Activated naive CD8-positive, alpha-beta T cell treated with anti-CD3 and anti-CD28 coated beads for 36 hours (primary cell): Measurements from ENCODE around the gene ADGRG4. TPM values are rescaled to one million over a fixed set of nuclear protein-coding genes. Genes with fewer than 3 reads are reported as not detected.

ENCODE experiments used
- DNase-seq: peaks from one replicate; pipeline ENCODE4 v3.0.0; 2021
- H3K27ac Mint-ChIP-seq: one replicate; pipeline ENCODE4 v1.8.0; 2022; ENCODE audit warnings: mild to moderate bottlenecking, moderate library complexity, mixed read lengths
- H3K27me3 Mint-ChIP-seq: one replicate; pipeline ENCODE4 v1.8.0; 2022; ENCODE audit warnings: mild to moderate bottlenecking, mixed read lengths
- H3K36me3 Mint-ChIP-seq: one replicate; pipeline ENCODE4 v1.8.0; 2021; ENCODE audit warnings: mild to moderate bottlenecking, mixed read lengths
- H3K4me1 Mint-ChIP-seq: one replicate; pipeline ENCODE4 v1.8.0; 2021; ENCODE audit warnings: mixed read lengths
- H3K4me3 Mint-ChIP-seq: one replicate; pipeline ENCODE4 v1.8.0; 2022; ENCODE audit warnings: mild to moderate bottlenecking, moderate library complexity, mixed read lengths
- H3K9me3 Mint-ChIP-seq: one replicate; pipeline ENCODE4 v1.8.0; 2022; ENCODE audit warnings: mixed read lengths
- total RNA-seq, 2 experiments: library from RNA; stranded (reverse); gene quantifications; one replicate each; pipeline ENCODE4 v1.2.3, GENCODE V29; 2021

ADGRG4 gene
- total RNA-seq, 2 experiments from 2014 or later = not detected

DNA sequence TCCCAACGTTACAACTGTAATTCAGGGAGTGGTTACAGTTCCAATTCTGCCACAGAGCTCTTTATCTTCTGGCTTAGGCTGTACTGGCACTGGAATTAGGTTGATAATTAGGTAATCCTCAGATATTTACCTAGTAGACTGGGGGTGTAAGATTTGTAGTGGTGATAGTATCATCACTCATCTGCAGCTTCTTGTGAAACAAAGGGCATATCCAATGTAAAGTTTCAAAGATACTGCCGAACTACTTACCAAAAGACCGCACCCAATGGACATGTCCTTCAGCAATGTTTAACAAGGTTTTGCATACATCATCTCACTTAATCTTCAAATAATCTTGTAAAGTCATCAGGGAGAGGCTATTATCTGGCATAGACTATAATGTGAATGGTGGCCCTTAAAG lies 20.8 kb downstream of the ADGRG4 start:
- Mint-ChIP-seq H3K27ac (no peak overlapping the region), H3K36me3 (no peaks in the 10 kb centered on the region), H3K27me3 (no peaks in the 10 kb centered on the region), H3K4me1 (no peaks in the 10 kb centered on the region), H3K4me3 (no peak overlapping the region), H3K9me3 (no peaks in the 10 kb centered on the region)
- no peak for DNase-seq

- no peak overlapping the region for H3K27ac Mint-ChIP-seq
- no peak for DNase-seq
- H3K4me3 Mint-ChIP-seq = no peak overlapping the region
- H3K27me3 Mint-ChIP-seq = no peaks in the 10 kb centered on the region
- H3K36me3 Mint-ChIP-seq = no peaks in the 10 kb centered on the region
- H3K4me1 Mint-ChIP-seq = no peaks in the 10 kb centered on the region
- no peaks in the 10 kb centered on the region for H3K9me3 Mint-ChIP-seq
These were observed 21.3 kb downstream of the ADGRG4 start for GRCh38 chrX:136322064-136322463.

DNA sequence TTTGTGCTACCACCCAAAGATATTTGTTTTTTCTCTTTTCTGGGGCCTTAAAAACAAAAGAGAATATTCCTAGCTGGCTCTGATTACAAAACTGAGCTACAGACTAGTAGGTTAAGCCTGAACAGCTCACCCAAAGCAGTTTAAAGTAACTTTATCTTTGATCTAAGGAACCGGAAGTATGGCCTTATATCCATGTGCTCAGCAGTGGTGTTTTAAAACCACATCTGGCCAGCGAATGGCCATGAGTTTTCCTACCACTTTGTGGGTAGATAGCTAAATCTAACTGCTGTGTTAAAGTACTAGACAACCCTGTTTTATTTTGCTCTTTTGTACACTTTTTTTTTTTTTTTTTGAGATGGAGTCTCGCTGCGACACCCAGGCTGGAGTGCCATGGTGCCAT lies 24.6 kb downstream of the ADGRG4 start:
- H3K27me3 Mint-ChIP-seq = no peaks in the 10 kb centered on the region
- H3K4me1 Mint-ChIP-seq = no peaks in the 10 kb centered on the region
- H3K4me3 Mint-ChIP-seq = no peak overlapping the region
- H3K27ac Mint-ChIP-seq = no peak overlapping the region
- no peak for DNase-seq
- H3K36me3 Mint-ChIP-seq = no peaks in the 10 kb centered on the region
- H3K9me3 Mint-ChIP-seq = no peaks in the 10 kb centered on the region

DNA sequence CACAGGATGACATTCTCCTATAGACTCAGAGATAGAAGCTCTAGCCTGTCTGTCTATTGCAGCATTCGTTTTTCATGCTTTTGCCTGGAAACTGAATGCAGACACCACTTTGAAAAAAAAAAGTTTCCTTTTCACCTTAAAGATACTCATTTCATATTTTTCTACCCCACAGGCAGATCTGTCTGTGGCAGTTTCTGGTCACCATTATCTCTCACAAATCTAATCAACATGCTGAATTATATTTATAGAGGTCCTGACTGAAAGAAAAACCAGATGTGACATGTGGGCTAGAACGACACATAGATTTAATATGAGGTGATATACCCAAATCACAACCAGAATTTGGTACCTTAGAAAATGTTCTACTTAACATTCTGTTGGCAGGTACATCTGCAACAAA lies 28.2 kb downstream of the ADGRG4 start:
- no peak for DNase-seq
- Mint-ChIP-seq H3K4me1 (no peaks in the 10 kb centered on the region), H3K27ac (no peak overlapping the region), H3K27me3 (no peaks in the 10 kb centered on the region), H3K9me3 (no peaks in the 10 kb centered on the region), H3K4me3 (no peak overlapping the region), H3K36me3 (no peaks in the 10 kb centered on the region)

GRCh38 chrX:136336623-136337022 lies 35.9 kb downstream of the ADGRG4 start:
- Mint-ChIP-seq H3K4me1 (no peaks in the 10 kb centered on the region), H3K9me3 (peaks cover 4% of the 10 kb centered on the region), H3K4me3 (no peak overlapping the region), H3K36me3 (no peaks in the 10 kb centered on the region), H3K27me3 (no peaks in the 10 kb centered on the region), H3K27ac (no peak overlapping the region)
- DNase-seq = no peak

DNA sequence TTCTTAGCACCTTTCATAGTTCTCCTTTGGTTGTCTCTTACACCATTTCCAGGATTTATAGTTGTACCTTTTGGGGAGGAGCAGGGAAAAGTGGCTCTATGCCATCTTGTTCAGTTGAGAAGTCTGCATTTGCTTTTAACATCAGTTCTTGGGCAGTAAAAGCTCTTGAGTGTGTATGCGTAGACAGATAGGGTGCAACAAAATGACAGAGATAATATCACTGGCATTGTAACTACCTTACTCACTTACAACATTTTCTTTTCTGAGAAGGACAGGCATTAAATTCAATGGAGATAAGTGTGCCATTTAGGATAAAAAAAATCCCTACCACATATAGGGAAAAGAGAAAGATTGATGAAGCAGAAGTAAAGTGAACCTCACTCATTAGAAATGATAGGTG lies 38.9 kb downstream of the ADGRG4 start:
- no peak overlapping the region for H3K27ac Mint-ChIP-seq
- no peaks in the 10 kb centered on the region for H3K4me1 Mint-ChIP-seq
- peaks cover 4% of the 10 kb centered on the region for H3K9me3 Mint-ChIP-seq
- no peaks in the 10 kb centered on the region for H3K27me3 Mint-ChIP-seq
- no peak overlapping the region for H3K4me3 Mint-ChIP-seq
- no peaks in the 10 kb centered on the region for H3K36me3 Mint-ChIP-seq
- DNase-seq = no peak

- Mint-ChIP-seq H3K4me3 (no peak overlapping the region), H3K4me1 (no peaks in the 10 kb centered on the region), H3K36me3 (no peaks in the 10 kb centered on the region), H3K27me3 (no peaks in the 10 kb centered on the region), H3K9me3 (no peaks in the 10 kb centered on the region), H3K27ac (no peak overlapping the region)
- no peak for DNase-seq
These were observed 43.6 kb downstream of the ADGRG4 start for GRCh38 chrX:136344320-136344719.

DNA sequence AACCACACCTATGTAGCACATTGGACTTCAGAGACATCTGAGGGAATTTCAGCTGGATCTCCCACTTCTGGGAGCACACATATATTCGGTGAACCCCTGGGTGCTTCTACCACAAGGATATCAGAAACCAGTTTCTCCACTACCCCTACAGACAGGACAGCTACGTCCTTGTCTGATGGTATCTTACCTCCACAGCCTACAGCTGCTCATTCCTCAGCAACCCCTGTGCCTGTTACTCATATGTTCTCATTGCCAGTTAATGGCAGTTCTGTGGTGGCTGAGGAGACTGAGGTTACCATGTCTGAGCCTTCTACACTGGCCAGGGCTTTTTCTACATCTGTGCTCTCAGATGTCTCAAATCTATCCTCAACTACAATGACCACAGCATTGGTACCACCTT lies 45.7 kb downstream of the ADGRG4 start:
- Mint-ChIP-seq H3K9me3 (no peaks in the 10 kb centered on the region), H3K27ac (no peak overlapping the region), H3K27me3 (no peaks in the 10 kb centered on the region), H3K4me3 (no peak overlapping the region), H3K4me1 (no peaks in the 10 kb centered on the region), H3K36me3 (no peaks in the 10 kb centered on the region)
- DNase-seq = no peak

DNA sequence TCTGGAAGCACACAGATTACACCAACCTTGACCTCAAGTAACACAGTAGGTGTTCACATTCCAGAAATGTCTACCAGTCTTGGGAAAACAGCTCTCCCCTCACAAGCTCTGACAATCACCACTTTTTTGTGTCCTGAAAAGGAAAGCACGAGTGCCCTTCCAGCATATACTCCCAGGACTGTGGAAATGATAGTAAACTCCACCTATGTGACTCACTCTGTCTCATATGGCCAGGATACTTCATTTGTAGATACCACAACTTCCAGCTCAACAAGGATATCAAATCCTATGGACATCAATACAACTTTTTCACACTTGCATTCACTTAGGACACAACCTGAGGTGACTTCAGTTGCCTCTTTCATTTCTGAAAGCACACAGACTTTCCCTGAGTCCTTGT lies 46.9 kb downstream of the ADGRG4 start:
- Mint-ChIP-seq H3K4me1 (no peaks in the 10 kb centered on the region), H3K9me3 (no peaks in the 10 kb centered on the region), H3K27ac (no peak overlapping the region), H3K27me3 (no peaks in the 10 kb centered on the region), H3K4me3 (no peak overlapping the region), H3K36me3 (no peaks in the 10 kb centered on the region)
- no peak for DNase-seq

GRCh38 chrX:136353526-136354093 lies 52.8 kb downstream of the ADGRG4 start:
- Mint-ChIP-seq H3K9me3 (no peaks in the 10 kb centered on the region), H3K4me3 (no peak overlapping the region), H3K36me3 (no peaks in the 10 kb centered on the region), H3K27ac (no peak overlapping the region), H3K27me3 (peaks cover 3% of the 10 kb centered on the region), H3K4me1 (no peaks in the 10 kb centered on the region)
- DNase-seq = no peak

DNA sequence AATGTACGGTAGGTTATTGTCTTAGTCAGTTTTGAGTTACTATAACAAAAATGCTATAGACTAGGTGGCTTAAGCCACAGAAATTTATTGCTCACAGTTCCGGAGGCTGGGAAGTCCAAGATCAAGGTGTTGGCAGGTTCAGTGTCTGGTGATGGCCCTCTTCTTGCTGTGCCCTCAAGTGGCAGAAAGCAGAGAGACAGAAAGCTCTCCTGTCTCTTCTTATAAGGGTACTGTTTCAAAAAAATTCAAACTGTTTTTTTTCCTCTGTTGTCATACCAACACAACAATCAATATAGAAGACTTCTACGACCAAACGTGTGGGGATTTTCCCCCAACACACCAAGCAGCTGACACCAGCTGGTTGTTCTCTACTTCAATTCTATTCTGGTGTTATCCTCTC lies 53.4 kb downstream of the ADGRG4 start:
- H3K36me3 Mint-ChIP-seq = no peaks in the 10 kb centered on the region
- no peaks in the 10 kb centered on the region for H3K4me1 Mint-ChIP-seq
- no peak for DNase-seq
- H3K27ac Mint-ChIP-seq = no peak overlapping the region
- no peak overlapping the region for H3K4me3 Mint-ChIP-seq
- peaks cover 3% of the 10 kb centered on the region for H3K27me3 Mint-ChIP-seq
- no peaks in the 10 kb centered on the region for H3K9me3 Mint-ChIP-seq

GRCh38 chrX:136369377-136369776 lies 68.6 kb downstream of the ADGRG4 start:
- no peaks in the 10 kb centered on the region for H3K9me3 Mint-ChIP-seq
- H3K27me3 Mint-ChIP-seq = peaks cover 5% of the 10 kb centered on the region
- H3K27ac Mint-ChIP-seq = no peak overlapping the region
- no peak overlapping the region for H3K4me3 Mint-ChIP-seq
- DNase-seq = no peak
- H3K4me1 Mint-ChIP-seq = no peaks in the 10 kb centered on the region
- H3K36me3 Mint-ChIP-seq = no peaks in the 10 kb centered on the region

DNA sequence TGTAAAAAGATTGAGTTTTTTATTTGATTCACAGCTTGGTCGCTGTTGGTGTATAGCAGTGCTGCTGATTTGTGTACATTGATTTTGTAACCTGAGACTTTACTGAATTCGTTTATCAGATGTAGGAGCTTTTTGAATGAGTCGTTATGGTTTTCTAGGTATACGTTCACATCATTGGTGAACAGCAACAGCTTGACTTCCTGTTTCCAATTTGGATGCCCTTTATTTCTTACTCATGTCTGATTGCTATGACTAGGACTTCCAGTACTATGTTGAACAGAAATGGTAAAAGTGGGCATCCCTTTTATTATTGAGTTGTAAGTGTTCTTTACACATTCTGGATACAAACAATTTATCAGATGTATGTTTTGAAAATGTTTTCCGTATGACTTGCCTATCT lies 76.0 kb downstream of the ADGRG4 start:
- Mint-ChIP-seq H3K27me3 (peaks cover 7% of the 10 kb centered on the region), H3K4me1 (no peaks in the 10 kb centered on the region), H3K36me3 (no peaks in the 10 kb centered on the region), H3K4me3 (no peak overlapping the region), H3K27ac (no peak overlapping the region), H3K9me3 (no peaks in the 10 kb centered on the region)
- no peak for DNase-seq

- no peaks in the 10 kb centered on the region for H3K4me1 Mint-ChIP-seq
- no peak overlapping the region for H3K27ac Mint-ChIP-seq
- H3K9me3 Mint-ChIP-seq = no peaks in the 10 kb centered on the region
- peaks cover 7% of the 10 kb centered on the region for H3K27me3 Mint-ChIP-seq
- no peak overlapping the region for H3K4me3 Mint-ChIP-seq
- no peaks in the 10 kb centered on the region for H3K36me3 Mint-ChIP-seq
- no peak for DNase-seq
These were observed 79.4 kb downstream of the ADGRG4 start for GRCh38 chrX:136380010-136380769.

DNA sequence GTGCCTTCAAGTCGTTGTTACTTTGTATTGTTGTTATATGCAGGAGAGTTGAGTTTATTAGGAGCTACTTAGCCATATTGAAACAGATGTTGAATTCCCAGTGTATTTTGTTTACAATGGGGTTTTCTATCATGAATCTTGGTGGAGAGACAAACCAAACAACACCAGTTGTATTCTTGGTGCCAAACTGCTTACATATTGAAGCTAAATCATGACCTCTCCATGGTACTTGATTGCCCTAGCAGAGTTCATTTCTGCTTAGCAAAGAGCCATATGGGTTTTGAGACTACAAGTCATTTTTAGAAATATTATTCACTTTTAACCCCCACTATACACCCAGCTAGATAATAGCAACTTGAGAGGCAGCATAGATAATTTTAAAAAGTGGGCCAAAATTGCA lies 85.4 kb downstream of the ADGRG4 start:
- Mint-ChIP-seq H3K4me1 (no peaks in the 10 kb centered on the region), H3K36me3 (no peaks in the 10 kb centered on the region), H3K4me3 (no peak overlapping the region), H3K9me3 (no peaks in the 10 kb centered on the region), H3K27me3 (peaks cover 8% of the 10 kb centered on the region), H3K27ac (no peak overlapping the region)
- no peak for DNase-seq

- no peaks in the 10 kb centered on the region for H3K36me3 Mint-ChIP-seq
- no peak overlapping the region for H3K4me3 Mint-ChIP-seq
- H3K9me3 Mint-ChIP-seq = no peaks in the 10 kb centered on the region
- H3K27me3 Mint-ChIP-seq = peaks cover 8% of the 10 kb centered on the region
- no peaks in the 10 kb centered on the region for H3K4me1 Mint-ChIP-seq
- no peak for DNase-seq
- no peak overlapping the region for H3K27ac Mint-ChIP-seq
These were observed 86.1 kb downstream of the ADGRG4 start for GRCh38 chrX:136386826-136387225.
